ENCODE results near the gene ZMYM2.

ZMYM2 gene

GRCh38 chr13:20049558-20050473, 91.3 kb downstream of the ZMYM2 start:
- DNase-seq = no peak

GRCh38 chr13:20051366-20051765, 92.8 kb downstream of the ZMYM2 start:
- DNase-seq = no peak

- no peak for DNase-seq
These were observed 94.5 kb downstream of the ZMYM2 start for GRCh38 chr13:20053016-20053415.

- no peak for DNase-seq
These were observed 95.4 kb downstream of the ZMYM2 start for GRCh38 chr13:20053891-20054290.

GRCh38 chr13:20054586-20054985, 96.1 kb downstream of the ZMYM2 start:
- DNase-seq = no peak

- DNase-seq = no peak
These were observed 98.7 kb downstream of the ZMYM2 start for GRCh38 chr13:20057214-20057613.

- DNase-seq = no peak
These were observed 99.4 kb downstream of the ZMYM2 start for GRCh38 chr13:20057963-20058362.

- DNase-seq = no peak
These were observed 99.9 kb downstream of the ZMYM2 start for GRCh38 chr13:20058476-20058875.

GRCh38 chr13:20064128-20064527, 105.6 kb downstream of the ZMYM2 start:
- DNase-seq = no peak

- no peak for DNase-seq
These were observed 107.0 kb downstream of the ZMYM2 start for GRCh38 chr13:20065516-20065915.

- no peak for DNase-seq
These were observed 111.4 kb downstream of the ZMYM2 start for GRCh38 chr13:20069956-20070355.

- no peak for DNase-seq
These were observed 115.2 kb downstream of the ZMYM2 start for GRCh38 chr13:20073775-20074174.

GRCh38 chr13:20074966-20075365, 116.4 kb downstream of the ZMYM2 start:
- DNase-seq = no peak

GRCh38 chr13:20077086-20077485, 118.6 kb downstream of the ZMYM2 start:
- DNase-seq = no peak

GRCh38 chr13:20080377-20081164, 122.0 kb downstream of the ZMYM2 start:
- DNase-seq = no peak

GRCh38 chr13:20090349-20090748, 131.8 kb downstream of the ZMYM2 start:
- DNase-seq = no peak

- no peak for DNase-seq
These were observed 135.4 kb downstream of the ZMYM2 start for GRCh38 chr13:20093951-20094350.

- no peak for DNase-seq
These were observed 140.8 kb downstream of the ZMYM2 start for GRCh38 chr13:20099319-20099718.

GRCh38 chr13:20101467-20102316, 143.2 kb downstream of the ZMYM2 start:
- DNase-seq = no peak

- DNase-seq = no peak
These were observed 144.1 kb downstream of the ZMYM2 start for GRCh38 chr13:20102525-20103180.

- no peak for DNase-seq
These were observed 146.7 kb downstream of the ZMYM2 start for GRCh38 chr13:20105161-20105689.

GRCh38 chr13:20106742-20107141, 148.2 kb downstream of the ZMYM2 start:
- no peak for DNase-seq
